NCI-H2171 treated with DMSO at 0.1 percent for 48 hours (cell line): Measurements from ENCODE around the gene PPP2R3C.
A peak's percentile ranks its signal among the peaks of the same experiment; 100 is the strongest.
"Not testable (repeated sequence)": the region's sequence is repeated elsewhere in the genome, so short reads cannot be mapped to it uniquely, and the experiment has no call there.

Experiments used
- DNase-seq: peaks from one replicate; lab custom pipeline; 2025; lab: John Stamatoyannopoulos, UW

The PPP2R3C gene

GRCh38 chr14:35124127-35124526, 2.3 kb upstream of the PPP2R3C start:
- DNase-seq: no peak

GRCh38 chr14:35123388-35123703, 1.6 kb upstream of the PPP2R3C start:
- DNase-seq: no peak

GRCh38 chr14:35122696-35123387, 1.1 kb upstream of the PPP2R3C start:
- DNase-seq: peak; percentile 34

GRCh38 chr14:35121026-35121886, 534 bp downstream of the PPP2R3C start:
- no peak for DNase-seq

GRCh38 chr14:35117112-35117511, 4.7 kb downstream of the PPP2R3C start:
- DNase-seq: no peak

GRCh38 chr14:35116242-35116641, 5.5 kb downstream of the PPP2R3C start:
- no peak for DNase-seq

- no peak for DNase-seq
Observed at GRCh38 chr14:35114036-35114435, 7.8 kb downstream of the PPP2R3C start.

- DNase-seq: no peak
Observed at GRCh38 chr14:35113308-35113950, 8.4 kb downstream of the PPP2R3C start.

- no peak for DNase-seq
Observed at GRCh38 chr14:35112641-35113040, 9.1 kb downstream of the PPP2R3C start.

GRCh38 chr14:35107866-35108265, 13.9 kb downstream of the PPP2R3C start:
- DNase-seq: no peak

- not testable (repeated sequence) for DNase-seq
Observed at GRCh38 chr14:35094645-35095044, 27.1 kb downstream of the PPP2R3C start.

GRCh38 chr14:35088514-35088913, 33.3 kb downstream of the PPP2R3C start:
- DNase-seq: no peak

- DNase-seq: peak; percentile 13
Observed at GRCh38 chr14:35085441-35085840, 36.3 kb downstream of the PPP2R3C start.

GRCh38 chr14:35083530-35084150, 38.1 kb downstream of the PPP2R3C start:
- DNase-seq: no peak

- no peak for DNase-seq
Observed at GRCh38 chr14:35079742-35080141, 42.0 kb downstream of the PPP2R3C start.

GRCh38 chr14:35078082-35078481, 43.7 kb downstream of the PPP2R3C start:
- no peak for DNase-seq

- DNase-seq: no peak
Observed at GRCh38 chr14:35073486-35073885, 48.3 kb downstream of the PPP2R3C start.

GRCh38 chr14:35072226-35072625, 49.6 kb downstream of the PPP2R3C start:
- DNase-seq: no peak

GRCh38 chr14:35068238-35069012, 53.4 kb downstream of the PPP2R3C start:
- DNase-seq: no peak

GRCh38 chr14:35065731-35066130, 56.1 kb downstream of the PPP2R3C start:
- not testable (repeated sequence) for DNase-seq

- DNase-seq: not testable (repeated sequence)
Observed at GRCh38 chr14:35061113-35061791, 60.5 kb downstream of the PPP2R3C start.
